ENCODE measurements around the gene BLOC1S1.

- no peak for TF ChIP-seq CTCF (IDR thresholded peaks at IDR 0.05)
- TF ChIP-seq EP300 (IDR thresholded peaks at IDR 0.05; ENCODE audit: low read depth) = no peak
- no peak for TF ChIP-seq POLR2A (IDR thresholded peaks at IDR 0.05)
Observed at GRCh38 chr12:55702861-55703260, 13.0 kb upstream of the BLOC1S1 start.

All from transverse colon (tissue), 3 donors.